Breast epithelium (tissue), 3 donors: ENCODE data around the gene SIRT3.

Experiments used
- POLR2A ChIP-seq: fragments of 450-650 bp; IDR thresholded peaks from one replicate; pipeline ENCODE4 v1.6.1; 2016; ENCODE audit warnings: antibody characterized with exemption, mild to moderate bottlenecking, moderate library complexity
- TF ChIP-seq, protein P1 (sequence below), 3 donors: fragments of 450-650 bp; IDR thresholded peaks; one replicate each; pipeline ENCODE4 v1.5.1; 2016 to 2017; ENCODE audit warnings: antibody characterized with exemption in 3 of 3, mild to moderate bottlenecking in 3 of 3, moderate library complexity in 3 of 3

DNA sequence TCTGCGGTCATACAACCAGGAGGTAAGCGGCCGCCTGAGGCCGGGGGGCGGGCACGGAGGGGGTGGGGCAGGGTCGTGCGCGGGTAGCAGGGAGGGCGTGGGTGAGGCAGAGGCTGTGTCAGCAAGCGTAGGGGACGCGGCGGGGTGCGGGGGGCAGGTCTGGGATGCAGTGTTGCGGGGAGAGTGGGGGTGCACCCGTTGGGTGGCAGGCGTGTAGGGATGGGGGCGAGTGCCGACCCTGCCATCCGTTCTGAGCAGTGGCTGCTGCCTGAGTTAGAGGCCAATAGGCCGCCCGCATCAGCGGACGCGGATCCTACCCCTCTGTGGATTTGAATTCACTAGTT lies 27.3 kb downstream of the SIRT3 start:
- TF ChIP-seq, protein P1, sequence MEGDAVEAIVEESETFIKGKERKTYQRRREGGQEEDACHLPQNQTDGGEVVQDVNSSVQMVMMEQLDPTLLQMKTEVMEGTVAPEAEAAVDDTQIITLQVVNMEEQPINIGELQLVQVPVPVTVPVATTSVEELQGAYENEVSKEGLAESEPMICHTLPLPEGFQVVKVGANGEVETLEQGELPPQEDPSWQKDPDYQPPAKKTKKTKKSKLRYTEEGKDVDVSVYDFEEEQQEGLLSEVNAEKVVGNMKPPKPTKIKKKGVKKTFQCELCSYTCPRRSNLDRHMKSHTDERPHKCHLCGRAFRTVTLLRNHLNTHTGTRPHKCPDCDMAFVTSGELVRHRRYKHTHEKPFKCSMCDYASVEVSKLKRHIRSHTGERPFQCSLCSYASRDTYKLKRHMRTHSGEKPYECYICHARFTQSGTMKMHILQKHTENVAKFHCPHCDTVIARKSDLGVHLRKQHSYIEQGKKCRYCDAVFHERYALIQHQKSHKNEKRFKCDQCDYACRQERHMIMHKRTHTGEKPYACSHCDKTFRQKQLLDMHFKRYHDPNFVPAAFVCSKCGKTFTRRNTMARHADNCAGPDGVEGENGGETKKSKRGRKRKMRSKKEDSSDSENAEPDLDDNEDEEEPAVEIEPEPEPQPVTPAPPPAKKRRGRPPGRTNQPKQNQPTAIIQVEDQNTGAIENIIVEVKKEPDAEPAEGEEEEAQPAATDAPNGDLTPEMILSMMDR (IDR thresholded peaks at IDR 0.05) = no peak
- TF ChIP-seq POLR2A = no peak
